Esophagus squamous epithelium (tissue), 5 donors: ENCODE data around the gene KLC4. TPM values are rescaled to one million over a fixed set of nuclear protein-coding genes. Genes with fewer than 3 reads are reported as not detected.

Experiments used
- DNase-seq: peaks from one replicate; lab custom pipeline; 2025; lab: John Stamatoyannopoulos, UW
- H3K27ac ChIP-seq, 4 donors: fragments of 200-600 bp; sonication (generic); one replicate each; pipeline ENCODE4 v1.5.1; 2016 to 2019; ENCODE audit warnings: mild to moderate bottlenecking in 1 of 4
- H3K27me3 ChIP-seq, 4 donors: fragments of 200-600 bp; sonication (generic); 1 replicate in 3 of 4; 2 replicates in 1 of 4; pipeline versions ENCODE4 v1.5.1 to v1.6.0; 2017 to 2021; ENCODE audit warnings: antibody characterized with exemption in 1 of 4
- H3K36me3 ChIP-seq, 3 donors: fragments of 200-600 bp; sonication (generic); one replicate each; pipeline ENCODE4 v1.5.1; 2016 to 2019
- H3K4me1 ChIP-seq, 3 donors: fragments of 200-600 bp; sonication (generic); one replicate each; pipeline ENCODE4 v1.5.1; 2017 to 2019
- H3K4me3 ChIP-seq, 4 donors: fragments of 200-600 bp; sonication (generic); 1 replicate in 3 of 4; 2 replicates in 1 of 4; pipeline ENCODE4 v1.5.1; 2016 to 2019; ENCODE audit warnings: mild to moderate bottlenecking in 2 of 4, moderate library complexity in 1 of 4
- H3K9me3 ChIP-seq, 3 donors: fragments of 200-600 bp; sonication (generic); one replicate each; pipeline ENCODE4 v1.5.1; 2016 to 2019
- POLR2A ChIP-seq, 4 donors: fragments of 450-650 bp; IDR thresholded peaks; one replicate each; pipeline ENCODE4 v1.6.1; 2017; ENCODE audit warnings: antibody characterized with exemption in 4 of 4, mild to moderate bottlenecking in 4 of 4, moderate library complexity in 3 of 4
- WGBS, 2 donors: methylation state at CpG; one replicate each; pipeline ENCODE4 v1.1.5; 2018; 5-methylcytosine and 5-hydroxymethylcytosine counted together
- intact Hi-C: fragments of 100-400 bp; cut with DNase I; formaldehyde crosslinking; loops from one replicate; pipeline ENCODE4 v1.15.0; 2022
- total RNA-seq, 4 donors: library from RNA; depleted of rRNA; stranded (reverse); fragments of >200 nt; gene quantifications; one replicate each; pipeline ENCODE4 v1.1.0, GENCODE V29; 2016
- TF ChIP-seq, protein P1 (sequence below), 6 experiments: fragments of 450-650 bp in 4 of 6; fragments of 200-600 bp in 2 of 6; sonication (generic) in 2 of 6; IDR thresholded peaks; one replicate each; pipeline ENCODE4 v1.5.1; 2016 to 2019; ENCODE audit warnings: antibody characterized with exemption in 6 of 6, mild to moderate bottlenecking in 4 of 6, moderate library complexity in 4 of 6
- donor health status: DM: yes; HTN: yes; CAD: no.

The KLC4 gene
- total RNA-seq, 4 donors from 2014 or later = 4.5 to 15.8 (median 9.4) TPM

DNA sequence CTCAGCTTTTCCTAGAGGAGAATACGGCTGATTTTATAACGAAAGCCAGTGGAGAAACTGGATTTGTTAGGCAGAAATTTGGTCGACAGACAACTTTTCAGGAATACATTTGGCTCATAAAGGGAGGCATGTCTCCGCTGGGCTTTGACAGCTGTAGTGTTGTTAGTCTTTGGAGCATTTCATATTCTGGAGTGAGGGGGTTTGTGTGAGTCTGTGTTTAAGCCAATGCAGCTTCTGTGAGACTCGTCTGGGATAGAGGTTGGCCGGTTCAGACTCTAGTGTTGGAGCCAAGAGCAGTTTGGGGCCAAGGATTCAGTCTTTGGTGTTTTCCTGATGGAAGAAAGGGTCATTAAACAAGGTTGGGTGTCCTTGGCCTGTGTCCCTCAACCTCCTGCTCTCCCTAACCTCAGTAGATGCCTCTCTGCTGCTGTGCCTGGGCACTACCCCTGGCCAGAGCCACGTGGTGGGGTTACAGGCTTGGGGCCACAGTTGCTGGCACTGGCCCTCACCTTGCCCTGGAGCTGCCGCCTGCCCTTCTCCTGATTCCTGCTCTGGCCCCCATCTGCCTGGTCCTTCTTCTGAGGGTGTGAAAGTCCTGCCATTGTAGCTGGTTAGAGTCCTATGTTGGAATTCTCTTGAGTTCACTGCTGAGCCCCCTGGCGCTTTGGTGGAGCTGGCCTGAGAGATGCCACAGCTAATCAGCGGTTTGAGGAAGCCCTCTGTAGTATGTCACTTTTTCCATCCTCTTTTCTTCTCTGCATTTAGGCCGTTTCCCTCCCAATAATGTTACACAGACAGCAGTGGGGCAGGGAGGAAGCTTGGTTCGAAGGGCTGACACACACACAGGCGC, 23.6 kb downstream of the KLC4 start:
- peak overlapping the region in 2 of 4 donors; percentile 42 to 48 for H3K27ac ChIP-seq
- intact Hi-C loops = no loop called here
- 50 to 68% methylated on average over 10 to 13 of the region's 13 CpGs for WGBS, 2 donors

DNA sequence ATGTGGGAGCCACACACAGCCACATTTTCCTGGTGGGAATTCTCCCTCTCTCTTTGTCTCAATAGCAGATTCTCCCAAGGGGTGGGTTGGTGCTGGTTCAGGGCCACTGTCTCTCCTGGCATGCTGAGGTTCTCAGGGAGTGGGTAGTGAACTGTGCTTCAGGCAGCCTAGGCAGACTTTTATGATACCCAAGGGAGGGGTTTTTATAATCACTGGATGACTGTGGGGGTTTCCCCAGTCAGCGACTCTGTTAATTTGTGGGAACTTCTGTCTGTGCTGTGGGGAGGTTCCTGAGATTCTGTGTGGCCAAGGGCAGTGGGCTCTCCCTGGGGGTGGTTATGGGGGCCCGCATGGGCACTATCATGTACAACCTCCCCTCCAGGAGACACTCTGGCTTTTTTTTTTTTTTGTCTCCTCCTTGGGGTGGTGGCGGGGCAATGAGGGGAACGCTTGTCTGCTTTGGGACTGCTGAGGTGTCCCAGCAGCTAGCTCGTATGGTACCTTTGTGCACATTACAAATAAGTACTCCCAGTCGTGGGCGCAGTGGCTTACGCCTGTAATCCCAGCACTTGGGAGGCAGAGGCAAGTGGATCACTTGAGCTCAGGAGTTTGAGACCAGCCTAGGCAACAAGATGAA, 26.7 kb downstream of the KLC4 start:
- H3K4me1 ChIP-seq = peaks cover 17 to 65% (median 32%) of the 10 kb centered on the region in 3 donors
- WGBS, 2 donors = 62% methylated on average over 2 of the region's 8 CpGs; no CpG with 5 or more reads in 1 of the 2 donors

More for the DNA sequence above, 23.6 kb downstream of the KLC4 start:
- Histone ChIP-seq H3K4me1 (peaks cover 0 to 43% (median 9%) of the 10 kb centered on the region in 3 donors), H3K36me3 (no peaks in the 10 kb centered on the region), H3K9me3 (no peaks in the 10 kb centered on the region), H3K4me3 (no peak overlapping the region), H3K27me3 (no peaks in the 10 kb centered on the region)
- DNase-seq = no peak
- no peak for TF ChIP-seq POLR2A (IDR thresholded peaks at IDR 0.05)
- TF ChIP-seq, protein P1, sequence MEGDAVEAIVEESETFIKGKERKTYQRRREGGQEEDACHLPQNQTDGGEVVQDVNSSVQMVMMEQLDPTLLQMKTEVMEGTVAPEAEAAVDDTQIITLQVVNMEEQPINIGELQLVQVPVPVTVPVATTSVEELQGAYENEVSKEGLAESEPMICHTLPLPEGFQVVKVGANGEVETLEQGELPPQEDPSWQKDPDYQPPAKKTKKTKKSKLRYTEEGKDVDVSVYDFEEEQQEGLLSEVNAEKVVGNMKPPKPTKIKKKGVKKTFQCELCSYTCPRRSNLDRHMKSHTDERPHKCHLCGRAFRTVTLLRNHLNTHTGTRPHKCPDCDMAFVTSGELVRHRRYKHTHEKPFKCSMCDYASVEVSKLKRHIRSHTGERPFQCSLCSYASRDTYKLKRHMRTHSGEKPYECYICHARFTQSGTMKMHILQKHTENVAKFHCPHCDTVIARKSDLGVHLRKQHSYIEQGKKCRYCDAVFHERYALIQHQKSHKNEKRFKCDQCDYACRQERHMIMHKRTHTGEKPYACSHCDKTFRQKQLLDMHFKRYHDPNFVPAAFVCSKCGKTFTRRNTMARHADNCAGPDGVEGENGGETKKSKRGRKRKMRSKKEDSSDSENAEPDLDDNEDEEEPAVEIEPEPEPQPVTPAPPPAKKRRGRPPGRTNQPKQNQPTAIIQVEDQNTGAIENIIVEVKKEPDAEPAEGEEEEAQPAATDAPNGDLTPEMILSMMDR (IDR thresholded peaks at IDR 0.05) = no peak

DNA sequence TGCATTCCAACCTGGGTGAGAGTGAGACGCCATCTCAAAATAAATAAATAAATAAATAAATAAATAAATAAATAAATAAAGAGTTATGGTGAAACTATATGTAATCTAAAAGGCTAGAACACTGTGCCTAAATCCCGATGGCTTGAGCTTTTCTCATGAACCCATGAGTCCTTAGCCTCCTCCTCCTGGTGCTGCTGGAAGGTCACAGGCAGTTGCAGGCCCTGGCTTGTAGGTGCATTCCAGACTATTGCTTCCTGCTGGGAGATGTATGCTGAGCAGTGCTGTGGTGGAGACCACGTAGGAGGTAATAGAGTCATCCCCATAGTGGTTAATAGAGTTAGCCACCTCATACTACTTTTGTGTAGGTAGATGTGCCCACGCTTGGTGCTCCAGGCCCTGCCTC, 29.2 kb downstream of the KLC4 start:
- no peak for DNase-seq
- Histone ChIP-seq H3K9me3 (no peaks in the 10 kb centered on the region), H3K36me3 (no peaks in the 10 kb centered on the region), H3K27me3 (no peaks in the 10 kb centered on the region), H3K4me3 (no peak overlapping the region), H3K27ac (peak overlapping the region; percentile 75 to 85 (median 82)), H3K4me1 (peaks cover 17 to 77% (median 35%) of the 10 kb centered on the region in 3 donors)
- WGBS, 2 donors = 33 to 71% methylated on average over 3 to 4 of the region's 4 CpGs
- TF ChIP-seq, protein P1 (IDR thresholded peaks at IDR 0.05) = no peak
- peak in 1 of 4 donors; percentile 5 for TF ChIP-seq POLR2A (IDR thresholded peaks at IDR 0.05)
- intact Hi-C loops = no loop called here

More for the DNA sequence above, 26.7 kb downstream of the KLC4 start:
- no peaks in the 10 kb centered on the region for H3K36me3 ChIP-seq
- no peak for TF ChIP-seq POLR2A (IDR thresholded peaks at IDR 0.05)
- TF ChIP-seq, protein P1 (IDR thresholded peaks at IDR 0.05) = no peak
- DNase-seq = no peak
- H3K9me3 ChIP-seq = no peaks in the 10 kb centered on the region
- H3K27me3 ChIP-seq = no peaks in the 10 kb centered on the region
- no peak overlapping the region for H3K27ac ChIP-seq
- intact Hi-C loops = no loop called here
- no peak overlapping the region for H3K4me3 ChIP-seq

DNA sequence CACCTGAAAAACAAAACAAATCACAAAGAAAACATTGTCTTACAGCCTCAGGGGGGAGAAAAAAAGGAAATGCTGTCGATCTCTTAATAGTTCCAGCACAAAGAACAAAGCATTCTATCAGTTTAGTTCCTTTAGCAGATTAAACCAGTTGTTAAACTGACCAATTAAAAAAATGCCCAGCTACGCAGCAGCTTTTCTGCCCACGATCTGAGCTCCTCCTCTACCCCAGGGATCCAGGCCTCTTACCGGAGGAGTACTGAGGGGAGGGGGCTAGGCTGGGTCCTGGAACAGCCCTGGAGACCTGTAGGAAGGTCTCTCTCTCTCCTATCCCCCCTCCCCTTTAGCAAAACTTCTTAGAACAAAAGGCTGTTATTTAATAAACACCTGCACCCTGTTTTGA, 30.0 kb downstream of the KLC4 start:
- intact Hi-C loops = no loop called here
- peak overlapping the region; percentile 75 to 85 (median 82) for H3K27ac ChIP-seq
- H3K9me3 ChIP-seq = no peaks in the 10 kb centered on the region
- H3K36me3 ChIP-seq = no peaks in the 10 kb centered on the region
- H3K4me3 ChIP-seq = no peak overlapping the region
- H3K4me1 ChIP-seq = peaks cover 17 to 85% (median 40%) of the 10 kb centered on the region in 3 donors
- no peaks in the 10 kb centered on the region for H3K27me3 ChIP-seq
- no peak for DNase-seq
- WGBS, 2 donors = 44 to 47% methylated on average over 3 of the region's 4 CpGs
- no peak for TF ChIP-seq POLR2A (IDR thresholded peaks at IDR 0.05)
- TF ChIP-seq, protein P1 (IDR thresholded peaks at IDR 0.05) = no peak
